CD14-positive monocyte (primary cell): ENCODE results near the gene ARHGAP18. TPM values are rescaled to one million over a fixed set of nuclear protein-coding genes. Genes with fewer than 3 reads are reported as not detected.

Experiments
- DNase-seq, 3 donors: peaks; one replicate each; pipeline ENCODE4 v3.0.0-alpha.2; 2011 to 2022
- H2AFZ ChIP-seq: 2 replicates; pipeline ENCODE4 v1.6.0; 2012; ENCODE audit warnings: mild to moderate bottlenecking, low read depth, low read length, inconsistent platforms; ENCODE audit not compliant: insufficient read depth, poor library complexity, severe bottlenecking
- H3K27ac ChIP-seq, 2 donors: 1 replicate in 1 of 2; 2 replicates in 1 of 2; pipeline ENCODE4 v1.5.1; 2012 to 2013; ENCODE audit warnings: low read length in 2 of 2, control low read depth in 1 of 2, inconsistent platforms in 1 of 2, low read depth in 1 of 2, mild to moderate bottlenecking in 1 of 2
- H3K27me3 ChIP-seq, 2 donors: one replicate each; pipeline versions ENCODE4 v1.6.0 to v1.6.1; 2011 to 2013; ENCODE audit warnings: low read length in 2 of 2; ENCODE audit not compliant: control insufficient read depth in 2 of 2, insufficient read depth in 2 of 2
- H3K36me3 ChIP-seq, 2 donors: replicated peaks in 1 of 2; 1 replicate in 1 of 2; 2 replicates in 1 of 2; pipeline versions ENCODE4 v1.5.1 to v1.6.1; 2012 to 2013; ENCODE audit warnings: low read length in 2 of 2, control low read depth in 1 of 2, inconsistent platforms in 1 of 2, mild to moderate bottlenecking in 1 of 2; ENCODE audit not compliant: insufficient read depth in 2 of 2, control insufficient read depth in 1 of 2
- H3K4me1 ChIP-seq, 2 donors: 1 replicate in 1 of 2; 2 replicates in 1 of 2; pipeline versions ENCODE4 v1.5.1 to v1.6.1; 2012 to 2013; ENCODE audit warnings: low read length in 2 of 2, control low read depth in 1 of 2, inconsistent platforms in 1 of 2, mild to moderate bottlenecking in 1 of 2, moderate library complexity in 1 of 2; ENCODE audit not compliant: insufficient read depth in 2 of 2, control insufficient read depth in 1 of 2
- H3K4me2 ChIP-seq: replicated peaks from 2 replicates; pipeline ENCODE3; 2012; ENCODE audit warnings: low read length, moderate library complexity, mild to moderate bottlenecking; ENCODE audit not compliant: poor library complexity, severe bottlenecking; ENCODE audit errors: extremely low read depth
- H3K4me3 ChIP-seq, 3 experiments: fragments of 200-600 bp in 1 of 3; sonication (generic) in 1 of 3; replicated peaks in 1 of 3; 1 replicate in 2 of 3; 2 replicates in 1 of 3; pipeline ENCODE4 v1.5.1; 2011 to 2013; ENCODE audit warnings: low read length in 3 of 3, mild to moderate bottlenecking in 3 of 3, control low read depth in 2 of 3, low read depth in 2 of 3, inconsistent platforms in 1 of 3, moderate library complexity in 1 of 3
- H3K79me2 ChIP-seq: 2 replicates; pipeline ENCODE4 v1.6.0; 2012; ENCODE audit warnings: mild to moderate bottlenecking, control low read depth, inconsistent platforms, low read length, moderate library complexity; ENCODE audit not compliant: insufficient read depth
- H3K9ac ChIP-seq: 2 replicates; pipeline ENCODE4 v1.6.0; 2017; ENCODE audit warnings: low read length, mild to moderate bottlenecking; ENCODE audit not compliant: insufficient read depth, poor library complexity, severe bottlenecking
- H3K9me3 ChIP-seq, 2 donors: replicated peaks in 1 of 2; 1 replicate in 1 of 2; 2 replicates in 1 of 2; pipeline versions ENCODE4 v1.5.1 to v1.6.1; 2012 to 2013; ENCODE audit warnings: low read length in 2 of 2, control low read depth in 1 of 2; ENCODE audit not compliant: control insufficient read depth in 1 of 2, insufficient read depth in 1 of 2
- H4K20me1 ChIP-seq: 2 replicates; pipeline ENCODE4 v1.6.0; 2012; ENCODE audit warnings: mild to moderate bottlenecking, low read length, control low read depth, moderate library complexity; ENCODE audit not compliant: insufficient read depth
- H3K27ac Mint-ChIP-seq, 7 donors: one replicate each; pipeline ENCODE4 v1.8.0; 2020; ENCODE audit warnings: mild to moderate bottlenecking in 7 of 7, mixed read lengths in 7 of 7, moderate library complexity in 6 of 7, inconsistent platforms in 2 of 7
- H3K27me3 Mint-ChIP-seq, 3 donors: one replicate each; pipeline ENCODE4 v1.8.0; 2021 to 2022; ENCODE audit warnings: low read depth in 3 of 3, mild to moderate bottlenecking in 3 of 3, mixed read lengths in 3 of 3, moderate library complexity in 3 of 3, inconsistent platforms in 1 of 3
- H3K36me3 Mint-ChIP-seq, 2 donors: one replicate each; pipeline ENCODE4 v1.8.0; 2020; ENCODE audit warnings: mixed read lengths in 2 of 2, inconsistent platforms in 1 of 2, mild to moderate bottlenecking in 1 of 2
- H3K4me1 Mint-ChIP-seq: one replicate; pipeline ENCODE4 v1.8.0; 2020; ENCODE audit warnings: mild to moderate bottlenecking, mixed read lengths
- H3K4me3 Mint-ChIP-seq, 2 donors: one replicate each; pipeline ENCODE4 v1.8.0; 2020; ENCODE audit warnings: mild to moderate bottlenecking in 2 of 2, mixed read lengths in 2 of 2, moderate library complexity in 1 of 2
- H3K9me3 Mint-ChIP-seq, 7 donors: one replicate each; pipeline ENCODE4 v1.8.0; 2020 to 2022; ENCODE audit warnings: mixed read lengths in 7 of 7, mild to moderate bottlenecking in 6 of 7, moderate library complexity in 6 of 7, inconsistent platforms in 2 of 7
- CTCF ChIP-seq: fragments of 200-600 bp; IDR thresholded peaks from one replicate; pipeline ENCODE4 v1.8.0; 2022; ENCODE audit warnings: antibody characterized with exemption, mild to moderate bottlenecking
- WGBS: methylation state at CpG from one replicate; pipeline ENCODE4 v1.1.5; 2013; ENCODE audit warnings: missing lambda C conversion rate; ENCODE audit not compliant: insufficient coverage; 5-methylcytosine and 5-hydroxymethylcytosine counted together
- intact Hi-C, 2 donors: fragments of 100-400 bp; cut with micrococcal nuclease; formaldehyde crosslinking; loops; one replicate each; pipeline versions ENCODE4 v1.15.0 to v1.15.1; 2023
- polyA plus RNA-seq, 3 donors: library from polyadenylated mRNA; depleted of rRNA in 1 of 3; unstranded in 2 of 3; stranded (reverse) in 1 of 3; fragments of 300-500 nt in 2 of 3; fragments of >200 nt in 1 of 3; fragmentation: Illumina TruSeq in 2 of 3; gene quantifications; 1 replicate in 2 of 3; 2 replicates in 1 of 3; pipeline ENCODE4 v1.2.3, GENCODE V29; 2012 to 2021

The ARHGAP18 gene
- polyA plus RNA-seq, 3 donors, result 3.7 to 5.6 (median 3.8) TPM

- intact Hi-C loops, result loop anchor here in 1 of 2 donors (10.0 kb wide), 2 partner anchors 48 to 62 kb away; no protein-coding TSS in a partner anchor
- H3K9me3 ChIP-seq, result no peaks in the 10 kb centered on the region
- no peaks in the 10 kb centered on the region for H3K36me3 ChIP-seq
- H3K9ac ChIP-seq, result no peak overlapping the region
- H3K4me3 ChIP-seq, result no peak overlapping the region
- Mint-ChIP-seq H3K27ac (no peak overlapping the region), H3K36me3 (peaks cover 6 to 7% of the 10 kb centered on the region in 2 donors), H3K4me3 (no peak overlapping the region), H3K4me1 (no peaks in the 10 kb centered on the region), H3K27me3 (peaks cover 0 to 3% (median 0%) of the 10 kb centered on the region in 3 donors), H3K9me3 (no peaks in the 10 kb centered on the region)
- no peaks in the 10 kb centered on the region for H4K20me1 ChIP-seq
- H3K27ac ChIP-seq, result no peak overlapping the region
- no peak for DNase-seq
- H3K79me2 ChIP-seq, result peaks cover 3% of the 10 kb centered on the region
- WGBS, result 80% methylated on average over 1 of the region's 4 CpGs
- TF ChIP-seq CTCF, result no peak
- no peak overlapping the region for H2AFZ ChIP-seq
- H3K4me2 ChIP-seq, result no peak overlapping the region
- no peaks in the 10 kb centered on the region for H3K4me1 ChIP-seq
- no peaks in the 10 kb centered on the region for H3K27me3 ChIP-seq
These were observed 47.0 kb downstream of the ARHGAP18 start for GRCh38 chr6:129662980-129663431.

- Histone ChIP-seq H3K9me3 (no peaks in the 10 kb centered on the region), H3K4me2 (no peak overlapping the region), H2AFZ (no peak overlapping the region), H3K4me3 (no peak overlapping the region), H3K27me3 (no peaks in the 10 kb centered on the region), H3K36me3 (no peaks in the 10 kb centered on the region), H3K27ac (no peak overlapping the region), H3K79me2 (peaks cover 3% of the 10 kb centered on the region), H3K9ac (no peak overlapping the region), H4K20me1 (no peaks in the 10 kb centered on the region), H3K4me1 (peaks cover 0 to 3% of the 10 kb centered on the region in 2 donors)
- peaks cover 5% of the 10 kb centered on the region for H3K4me1 Mint-ChIP-seq
- no peak for DNase-seq
- H3K36me3 Mint-ChIP-seq, result peaks cover 6 to 7% of the 10 kb centered on the region in 2 donors
- no peak overlapping the region for H3K27ac Mint-ChIP-seq
- no peaks in the 10 kb centered on the region for H3K9me3 Mint-ChIP-seq
- TF ChIP-seq CTCF, result no peak
- peaks cover 0 to 3% (median 0%) of the 10 kb centered on the region in 3 donors for H3K27me3 Mint-ChIP-seq
- intact Hi-C loops, result loop anchor here in 1 of 2 donors (10.0 kb wide), 2 partner anchors 48 to 62 kb away; no protein-coding TSS in a partner anchor
- 80% methylated on average over 2 of the region's 2 CpGs for WGBS
- no peak overlapping the region for H3K4me3 Mint-ChIP-seq
These were observed 47.6 kb downstream of the ARHGAP18 start for GRCh38 chr6:129662406-129662766.
